ENCODE results near the gene ITPKB. TPM values are rescaled to one million over a fixed set of nuclear protein-coding genes. Genes with fewer than 3 reads are reported as not detected.

ITPKB gene
- total RNA-seq, 1 experiment from 2014 or later: 4.0 TPM

- DNase-seq (ENCODE audit: low read depth in 1 of 2, low spot score in 2 of 2): no peak
- no peaks in the 10 kb centered on the region for H3K27me3 ChIP-seq (replicated peaks)
- H3K9me3 ChIP-seq (replicated peaks): no peaks in the 10 kb centered on the region
- H3K4me3 ChIP-seq: no peak overlapping the region
- peak overlapping the region; percentile 88 for H3K27ac ChIP-seq
- H3K36me3 ChIP-seq: no peaks in the 10 kb centered on the region
- peaks cover 49% of the 10 kb centered on the region for H3K4me1 ChIP-seq (replicated peaks)
Observed at GRCh38 chr1:226653311-226653921, 85.7 kb downstream of the ITPKB start.

GRCh38 chr1:226652613-226653012, 86.5 kb downstream of the ITPKB start:
- Histone ChIP-seq H3K4me1 (replicated peaks) (peaks cover 49% of the 10 kb centered on the region), H3K36me3 (peaks cover under 1% of the 10 kb centered on the region; the same call in 1 of the 2 replicates), H3K27ac (no peak overlapping the region), H3K27me3 (replicated peaks) (no peaks in the 10 kb centered on the region), H3K4me3 (no peak overlapping the region), H3K9me3 (replicated peaks) (no peaks in the 10 kb centered on the region)
- no peak for DNase-seq (ENCODE audit: low read depth in 1 of 2, low spot score in 2 of 2)

GRCh38 chr1:226651732-226652105, 87.4 kb downstream of the ITPKB start:
- no peaks in the 10 kb centered on the region for H3K9me3 ChIP-seq (replicated peaks)
- H3K4me1 ChIP-seq (replicated peaks): peaks cover 49% of the 10 kb centered on the region
- H3K27ac ChIP-seq: no peak overlapping the region
- no peak overlapping the region for H3K4me3 ChIP-seq
- H3K36me3 ChIP-seq: peaks cover 8% of the 10 kb centered on the region
- H3K27me3 ChIP-seq (replicated peaks): no peaks in the 10 kb centered on the region
- no peak for DNase-seq (ENCODE audit: low read depth in 1 of 2, low spot score in 2 of 2)

GRCh38 chr1:226651041-226651731, 87.9 kb downstream of the ITPKB start:
- H3K4me1 ChIP-seq (replicated peaks): peaks cover 54% of the 10 kb centered on the region
- no peak overlapping the region for H3K27ac ChIP-seq
- no peaks in the 10 kb centered on the region for H3K27me3 ChIP-seq (replicated peaks)
- H3K36me3 ChIP-seq: peaks cover 8% of the 10 kb centered on the region
- no peaks in the 10 kb centered on the region for H3K9me3 ChIP-seq (replicated peaks)
- no peak for DNase-seq (ENCODE audit: low read depth in 1 of 2, low spot score in 2 of 2)
- no peak overlapping the region for H3K4me3 ChIP-seq

- no peak overlapping the region for H3K27ac ChIP-seq
Observed at GRCh38 chr1:226650236-226650841, 88.7 kb downstream of the ITPKB start.

GRCh38 chr1:226649780-226650179, 89.3 kb downstream of the ITPKB start:
- Histone ChIP-seq H3K9me3 (replicated peaks) (no peaks in the 10 kb centered on the region), H3K4me1 (replicated peaks) (peaks cover 56% of the 10 kb centered on the region), H3K27me3 (replicated peaks) (no peaks in the 10 kb centered on the region), H3K36me3 (peaks cover 8% of the 10 kb centered on the region), H3K4me3 (no peak overlapping the region), H3K27ac (no peak overlapping the region)
- DNase-seq (ENCODE audit: low read depth in 1 of 2, low spot score in 2 of 2): peak in 1 of 2 experiments; percentile 33

More at GRCh38 chr1:226650236-226650841, 88.7 kb downstream of the ITPKB start:
- H3K4me3 ChIP-seq: no peak overlapping the region
- H3K36me3 ChIP-seq: peaks cover 8% of the 10 kb centered on the region
- peak in 1 of 2 experiments; percentile 58 for DNase-seq (ENCODE audit: low read depth in 1 of 2, low spot score in 2 of 2)
- peaks cover 56% of the 10 kb centered on the region for H3K4me1 ChIP-seq (replicated peaks)
- H3K9me3 ChIP-seq (replicated peaks): no peaks in the 10 kb centered on the region
- H3K27me3 ChIP-seq (replicated peaks): no peaks in the 10 kb centered on the region

GRCh38 chr1:226649244-226649643, 89.8 kb downstream of the ITPKB start:
- H3K4me3 ChIP-seq: no peak overlapping the region
- H3K27me3 ChIP-seq (replicated peaks): no peaks in the 10 kb centered on the region
- H3K4me1 ChIP-seq (replicated peaks): peaks cover 56% of the 10 kb centered on the region

GRCh38 chr1:226648421-226648820, 90.7 kb downstream of the ITPKB start:
- H3K4me1 ChIP-seq (replicated peaks): peaks cover 56% of the 10 kb centered on the region
- H3K27me3 ChIP-seq (replicated peaks): no peaks in the 10 kb centered on the region
- no peaks in the 10 kb centered on the region for H3K9me3 ChIP-seq (replicated peaks)
- no peak for DNase-seq (ENCODE audit: low read depth in 1 of 2, low spot score in 2 of 2)
- H3K36me3 ChIP-seq: peaks cover 8% of the 10 kb centered on the region
- no peak overlapping the region for H3K4me3 ChIP-seq
- no peak overlapping the region for H3K27ac ChIP-seq

More at GRCh38 chr1:226649244-226649643, 89.8 kb downstream of the ITPKB start:
- DNase-seq (ENCODE audit: low read depth in 1 of 2, low spot score in 2 of 2): no peak
- Histone ChIP-seq H3K9me3 (replicated peaks) (no peaks in the 10 kb centered on the region), H3K27ac (no peak overlapping the region), H3K36me3 (peaks cover 8% of the 10 kb centered on the region)

- no peak overlapping the region for H3K27ac ChIP-seq
- H3K9me3 ChIP-seq (replicated peaks): no peaks in the 10 kb centered on the region
- no peak overlapping the region for H3K4me3 ChIP-seq
- peaks cover 8% of the 10 kb centered on the region for H3K36me3 ChIP-seq
- no peak for DNase-seq (ENCODE audit: low read depth in 1 of 2, low spot score in 2 of 2)
- no peaks in the 10 kb centered on the region for H3K27me3 ChIP-seq (replicated peaks)
- peaks cover 56% of the 10 kb centered on the region for H3K4me1 ChIP-seq (replicated peaks)
Observed at GRCh38 chr1:226647719-226648118, 91.4 kb downstream of the ITPKB start.

- no peak overlapping the region for H3K27ac ChIP-seq
- H3K27me3 ChIP-seq (replicated peaks): no peaks in the 10 kb centered on the region
- no peaks in the 10 kb centered on the region for H3K9me3 ChIP-seq (replicated peaks)
- H3K36me3 ChIP-seq: peaks cover 8% of the 10 kb centered on the region
- H3K4me1 ChIP-seq (replicated peaks): peaks cover 59% of the 10 kb centered on the region
- H3K4me3 ChIP-seq: no peak overlapping the region
- no peak for DNase-seq (ENCODE audit: low read depth in 1 of 2, low spot score in 2 of 2)
Observed at GRCh38 chr1:226646870-226647449, 92.1 kb downstream of the ITPKB start.

- peaks cover 8% of the 10 kb centered on the region for H3K36me3 ChIP-seq
- H3K27me3 ChIP-seq (replicated peaks): no peaks in the 10 kb centered on the region
- no peak overlapping the region for H3K4me3 ChIP-seq
- peak; percentile 50 to 70 for DNase-seq (ENCODE audit: low read depth in 1 of 2, low spot score in 2 of 2)
- peak overlapping the region; percentile 40 for H3K27ac ChIP-seq
- no peaks in the 10 kb centered on the region for H3K9me3 ChIP-seq (replicated peaks)
- H3K4me1 ChIP-seq (replicated peaks): peaks cover 59% of the 10 kb centered on the region
Observed at GRCh38 chr1:226646026-226646869, 92.8 kb downstream of the ITPKB start.

GRCh38 chr1:226645279-226645976, 93.7 kb downstream of the ITPKB start:
- Histone ChIP-seq H3K9me3 (replicated peaks) (no peaks in the 10 kb centered on the region), H3K4me1 (replicated peaks) (peaks cover 53% of the 10 kb centered on the region), H3K27ac (peak overlapping the region; percentile 40), H3K36me3 (peaks cover 8% of the 10 kb centered on the region), H3K27me3 (replicated peaks) (no peaks in the 10 kb centered on the region), H3K4me3 (no peak overlapping the region)
- no peak for DNase-seq (ENCODE audit: low read depth in 1 of 2, low spot score in 2 of 2)

All from SJSA1 (cell line).